Osteocyte (in vitro differentiated cells): Measurements from ENCODE around the gene LRRFIP1. TPM values are rescaled to one million over a fixed set of nuclear protein-coding genes. Genes with fewer than 3 reads are reported as not detected.

Experiments
- DNase-seq: peaks from one replicate; pipeline ENCODE4 v3.0.0; 2021; ENCODE audit warnings: mixed read lengths; ENCODE audit not compliant: unreplicated experiment; ENCODE audit errors: extremely low spot score
- H3K27ac Mint-ChIP-seq: one replicate; pipeline ENCODE4 v1.8.0; 2021; ENCODE audit warnings: mild to moderate bottlenecking, mixed read lengths; ENCODE audit not compliant: unreplicated experiment
- H3K27me3 Mint-ChIP-seq: one replicate; pipeline ENCODE4 v1.8.0; 2021; ENCODE audit warnings: mixed read lengths; ENCODE audit not compliant: unreplicated experiment
- H3K36me3 Mint-ChIP-seq: one replicate; pipeline ENCODE4 v1.8.0; 2021; ENCODE audit warnings: mixed read lengths; ENCODE audit not compliant: unreplicated experiment
- H3K4me1 Mint-ChIP-seq: one replicate; pipeline ENCODE4 v1.8.0; 2021; ENCODE audit warnings: mixed read lengths; ENCODE audit not compliant: unreplicated experiment
- H3K4me3 Mint-ChIP-seq: one replicate; pipeline ENCODE4 v1.8.0; 2021; ENCODE audit warnings: mild to moderate bottlenecking, moderate library complexity, mixed read lengths; ENCODE audit not compliant: unreplicated experiment
- H3K9me3 Mint-ChIP-seq: one replicate; pipeline ENCODE4 v1.8.0; 2021; ENCODE audit warnings: mixed read lengths; ENCODE audit not compliant: unreplicated experiment
- long read RNA-seq: library from polyadenylated mRNA; unstranded; transcript quantifications from one replicate; pipeline ENCODE4 v2.0.0, GENCODE V29; 2021
- total RNA-seq: library from RNA; stranded (reverse); gene quantifications from 2 replicates; pipeline ENCODE4 v1.2.1, GENCODE V29; 2021
- TF ChIP-seq, protein P1 (sequence below): fragments of 200-600 bp; sonication (generic); IDR thresholded peaks from 2 replicates; pipeline ENCODE4 v1.5.0; 2021; ENCODE audit warnings: antibody characterized with exemption, mild to moderate bottlenecking, moderate library complexity

LRRFIP1 gene
- total RNA-seq, result 78.9 and 79.9 TPM in 2 replicates
- long read RNA-seq, partial matches to known transcripts, result 34 of 77 reads
- long read RNA-seq, other reads (novel, unspliced or antisense), result 42 of 77 reads

GRCh38 chr2:237627441-237628246 lies at the start of gene LRRFIP1:
TSS of gene LRRFIP1 (plus strand) at chr2:237627587. CDS start at chr2:237627645, 58 bp downstream.
- peaks cover 38% of the 10 kb centered on the region for H3K4me1 Mint-ChIP-seq
- H3K9me3 Mint-ChIP-seq, result no peaks in the 10 kb centered on the region
- peaks cover 11% of the 10 kb centered on the region for H3K36me3 Mint-ChIP-seq
- DNase-seq, result no peak
- H3K27ac Mint-ChIP-seq, result peak within 1 kb of the TSS; percentile 79
- TF ChIP-seq, protein P1, sequence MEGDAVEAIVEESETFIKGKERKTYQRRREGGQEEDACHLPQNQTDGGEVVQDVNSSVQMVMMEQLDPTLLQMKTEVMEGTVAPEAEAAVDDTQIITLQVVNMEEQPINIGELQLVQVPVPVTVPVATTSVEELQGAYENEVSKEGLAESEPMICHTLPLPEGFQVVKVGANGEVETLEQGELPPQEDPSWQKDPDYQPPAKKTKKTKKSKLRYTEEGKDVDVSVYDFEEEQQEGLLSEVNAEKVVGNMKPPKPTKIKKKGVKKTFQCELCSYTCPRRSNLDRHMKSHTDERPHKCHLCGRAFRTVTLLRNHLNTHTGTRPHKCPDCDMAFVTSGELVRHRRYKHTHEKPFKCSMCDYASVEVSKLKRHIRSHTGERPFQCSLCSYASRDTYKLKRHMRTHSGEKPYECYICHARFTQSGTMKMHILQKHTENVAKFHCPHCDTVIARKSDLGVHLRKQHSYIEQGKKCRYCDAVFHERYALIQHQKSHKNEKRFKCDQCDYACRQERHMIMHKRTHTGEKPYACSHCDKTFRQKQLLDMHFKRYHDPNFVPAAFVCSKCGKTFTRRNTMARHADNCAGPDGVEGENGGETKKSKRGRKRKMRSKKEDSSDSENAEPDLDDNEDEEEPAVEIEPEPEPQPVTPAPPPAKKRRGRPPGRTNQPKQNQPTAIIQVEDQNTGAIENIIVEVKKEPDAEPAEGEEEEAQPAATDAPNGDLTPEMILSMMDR, result peak; percentile 21
- no peaks in the 10 kb centered on the region for H3K27me3 Mint-ChIP-seq
- peak within 1 kb of the TSS; percentile 86 for H3K4me3 Mint-ChIP-seq

GRCh38 chr2:237577956-237578870 lies 49.2 kb upstream of the LRRFIP1 start:
- no peaks in the 10 kb centered on the region for H3K36me3 Mint-ChIP-seq
- no peak overlapping the region for H3K4me3 Mint-ChIP-seq
- no peaks in the 10 kb centered on the region for H3K27me3 Mint-ChIP-seq
- peaks cover 12% of the 10 kb centered on the region for H3K4me1 Mint-ChIP-seq
- H3K9me3 Mint-ChIP-seq, result no peaks in the 10 kb centered on the region
- no peak for DNase-seq
- TF ChIP-seq, protein P1, result no peak
- no peak overlapping the region for H3K27ac Mint-ChIP-seq

DNA sequence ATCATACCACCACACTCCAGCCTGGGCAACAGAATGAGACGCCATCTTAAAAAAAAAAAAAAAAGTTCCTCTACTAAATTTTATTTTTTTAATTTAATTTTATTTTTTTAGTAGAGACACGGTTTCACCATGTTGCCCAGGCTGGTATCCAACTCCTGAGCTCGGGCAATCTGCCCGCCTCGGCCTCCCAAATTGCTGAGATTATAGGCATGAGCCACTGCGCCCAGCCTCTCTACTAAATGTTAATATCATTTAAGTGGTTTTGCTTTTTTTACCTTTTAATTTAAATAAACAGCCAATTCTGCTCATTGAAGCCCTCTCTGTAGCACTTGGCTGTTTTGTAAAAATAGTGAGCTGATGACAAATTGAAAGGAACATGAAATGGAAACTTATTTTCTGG lies 46.1 kb upstream of the LRRFIP1 start:
- Mint-ChIP-seq H3K36me3 (no peaks in the 10 kb centered on the region), H3K9me3 (no peaks in the 10 kb centered on the region), H3K27me3 (no peaks in the 10 kb centered on the region), H3K4me3 (no peak overlapping the region), H3K27ac (no peak overlapping the region), H3K4me1 (peaks cover 13% of the 10 kb centered on the region)
- DNase-seq, result no peak
- TF ChIP-seq, protein P1, result no peak

GRCh38 chr2:237581751-237582746 lies 45.3 kb upstream of the LRRFIP1 start:
- H3K27me3 Mint-ChIP-seq, result no peaks in the 10 kb centered on the region
- no peak for DNase-seq
- no peaks in the 10 kb centered on the region for H3K36me3 Mint-ChIP-seq
- no peak overlapping the region for H3K27ac Mint-ChIP-seq
- H3K4me1 Mint-ChIP-seq, result peaks cover 13% of the 10 kb centered on the region
- H3K9me3 Mint-ChIP-seq, result no peaks in the 10 kb centered on the region
- H3K4me3 Mint-ChIP-seq, result peak overlapping the region; percentile 32
- TF ChIP-seq, protein P1, result peak; percentile 88
